OCI-LY3 (cell line): Measurements from ENCODE around the gene ADAMTS16.

Experiments
- H2AFZ ChIP-seq: fragments of 200-600, 300-600 bp; shearing (Covaris generic); 2 replicates; pipeline ENCODE4 v1.6.0; 2014; ENCODE audit warnings: antibody characterized with exemption, low read depth, low read length
- H3K27ac ChIP-seq: fragments of 200-600, 300-600 bp; sonication (generic); 2 replicates; pipeline ENCODE4 v1.5.1; 2014; ENCODE audit warnings: mild to moderate bottlenecking, low read length, moderate library complexity, mixed read lengths
- H3K27me3 ChIP-seq: fragments of 200-600, 300-600 bp; sonication (generic); 2 replicates; pipeline ENCODE4 v1.6.1; 2014; ENCODE audit warnings: low read depth, low read length, mixed read lengths
- H3K36me3 ChIP-seq: fragments of 200-600, 300-600 bp; sonication (generic); replicated peaks from 2 replicates; pipeline ENCODE3; 2014; ENCODE audit warnings: low read depth, low read length, mixed read lengths
- H3K4me1 ChIP-seq: fragments of 300-600, 200-600 bp; sonication (generic); 2 replicates; pipeline ENCODE4 v1.6.1; 2014; ENCODE audit warnings: low read length, mixed read lengths
- H3K4me2 ChIP-seq: fragments of 200-600, 300-600 bp; sonication (generic); 2 replicates; pipeline ENCODE4 v1.6.1; 2014; ENCODE audit warnings: low read length, mixed read lengths
- H3K4me3 ChIP-seq: fragments of 300-600, 200-600 bp; sonication (generic); 2 replicates; pipeline ENCODE4 v1.5.1; 2014; ENCODE audit warnings: antibody characterized with exemption, mild to moderate bottlenecking, low read length, moderate library complexity
- H3K79me2 ChIP-seq: fragments of 300-600, 200-600 bp; shearing (Covaris generic); 2 replicates; pipeline ENCODE4 v1.6.1; 2014; ENCODE audit warnings: mild to moderate bottlenecking, low read length, mixed read lengths
- H3K9ac ChIP-seq: fragments of 300-600, 200-600 bp; shearing (Covaris generic); 2 replicates; pipeline ENCODE4 v1.6.0; 2014; ENCODE audit warnings: mild to moderate bottlenecking, low read length, moderate library complexity
- H3K9me3 ChIP-seq: fragments of 200-600, 300-600 bp; shearing (Covaris generic); 2 replicates; pipeline ENCODE4 v1.6.1; 2014; ENCODE audit warnings: low read length, mixed read lengths; ENCODE audit not compliant: insufficient read depth
- H4K20me1 ChIP-seq: fragments of 200-600, 300-600 bp; sonication (generic); 2 replicates; pipeline ENCODE4 v1.6.1; 2016; ENCODE audit warnings: low read length, mixed read lengths; ENCODE audit not compliant: insufficient read depth
- EZH2phosphoT487 ChIP-seq: fragments of 200-600 bp; shearing (Covaris generic); IDR thresholded peaks from 2 replicates; pipeline ENCODE4 v1.6.1; 2018; ENCODE audit warnings: antibody characterized with exemption, mixed run types, low read depth
- TF ChIP-seq, protein P1 (sequence below): fragments of 200-600, 300-600 bp; sonication (generic); IDR thresholded peaks from 2 replicates; pipeline ENCODE4 v1.5.1; 2014; ENCODE audit warnings: antibody characterized with exemption, low read length, low read depth

Gene ADAMTS16

DNA sequence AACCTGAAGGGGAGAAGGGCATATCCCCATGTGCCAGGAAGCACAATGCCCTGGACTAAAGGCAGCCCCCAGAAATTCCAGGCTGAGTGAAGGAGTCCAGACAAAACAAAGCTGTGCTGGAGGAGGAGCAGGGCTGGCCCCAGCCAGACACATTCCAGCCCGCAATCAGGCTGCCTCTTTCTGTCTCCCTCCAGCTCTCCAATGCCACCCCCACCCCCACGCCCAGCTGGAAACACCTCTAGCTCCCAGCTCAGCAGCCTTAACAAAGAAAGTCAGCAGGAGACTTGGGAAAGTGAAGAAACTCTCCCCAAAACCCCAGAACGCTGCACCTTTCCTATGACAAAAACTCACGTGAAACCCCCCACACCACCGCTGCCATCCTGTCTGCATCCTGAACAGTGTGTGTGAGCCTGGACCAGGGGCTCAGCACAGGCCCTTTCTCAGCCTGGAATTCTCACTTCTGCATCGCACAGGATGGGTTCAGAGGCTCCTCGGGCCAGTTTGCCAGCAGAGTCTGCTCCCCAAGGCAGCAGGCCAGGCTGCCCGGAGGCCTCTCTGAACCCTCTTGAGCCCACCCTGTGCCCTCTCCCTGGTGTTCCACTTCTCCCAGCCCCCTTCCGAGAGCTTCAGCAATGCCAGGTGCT lies 186.1 kb downstream of the ADAMTS16 start:
- Histone ChIP-seq H3K79me2 (no peaks in the 10 kb centered on the region), H3K4me1 (no peaks in the 10 kb centered on the region), H3K36me3 (no peaks in the 10 kb centered on the region), H3K27ac (no peak overlapping the region), H4K20me1 (no peaks in the 10 kb centered on the region), H2AFZ (no peak overlapping the region), H3K9me3 (no peaks in the 10 kb centered on the region), H3K9ac (no peak overlapping the region), H3K4me3 (no peak overlapping the region), H3K27me3 (no peaks in the 10 kb centered on the region), H3K4me2 (no peak overlapping the region)
- no peak for TF ChIP-seq EZH2phosphoT487
- TF ChIP-seq, protein P1, sequence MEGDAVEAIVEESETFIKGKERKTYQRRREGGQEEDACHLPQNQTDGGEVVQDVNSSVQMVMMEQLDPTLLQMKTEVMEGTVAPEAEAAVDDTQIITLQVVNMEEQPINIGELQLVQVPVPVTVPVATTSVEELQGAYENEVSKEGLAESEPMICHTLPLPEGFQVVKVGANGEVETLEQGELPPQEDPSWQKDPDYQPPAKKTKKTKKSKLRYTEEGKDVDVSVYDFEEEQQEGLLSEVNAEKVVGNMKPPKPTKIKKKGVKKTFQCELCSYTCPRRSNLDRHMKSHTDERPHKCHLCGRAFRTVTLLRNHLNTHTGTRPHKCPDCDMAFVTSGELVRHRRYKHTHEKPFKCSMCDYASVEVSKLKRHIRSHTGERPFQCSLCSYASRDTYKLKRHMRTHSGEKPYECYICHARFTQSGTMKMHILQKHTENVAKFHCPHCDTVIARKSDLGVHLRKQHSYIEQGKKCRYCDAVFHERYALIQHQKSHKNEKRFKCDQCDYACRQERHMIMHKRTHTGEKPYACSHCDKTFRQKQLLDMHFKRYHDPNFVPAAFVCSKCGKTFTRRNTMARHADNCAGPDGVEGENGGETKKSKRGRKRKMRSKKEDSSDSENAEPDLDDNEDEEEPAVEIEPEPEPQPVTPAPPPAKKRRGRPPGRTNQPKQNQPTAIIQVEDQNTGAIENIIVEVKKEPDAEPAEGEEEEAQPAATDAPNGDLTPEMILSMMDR: no peak

DNA sequence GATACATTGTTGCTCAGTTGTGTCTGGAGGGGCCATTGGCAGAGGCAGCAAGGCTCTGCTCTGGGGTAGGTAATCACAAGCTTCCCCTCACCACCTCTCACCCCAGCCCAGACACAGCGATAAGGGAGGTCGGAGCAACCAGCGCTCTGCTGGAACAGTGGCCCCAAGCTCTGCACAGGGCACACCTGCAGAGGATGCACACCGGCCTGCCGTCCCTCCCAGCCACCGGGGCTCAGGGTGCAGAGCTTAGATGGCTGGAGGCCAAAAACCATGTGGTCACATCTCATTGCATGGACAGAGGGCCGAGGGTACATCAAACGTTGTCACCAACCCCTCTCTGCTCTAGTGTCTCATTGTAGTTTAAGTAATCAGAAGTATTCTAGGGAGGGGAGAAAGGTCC lies 187.0 kb downstream of the ADAMTS16 start:
- TF ChIP-seq, protein P1: no peak
- TF ChIP-seq EZH2phosphoT487: no peak
- Histone ChIP-seq H3K27ac (no peak overlapping the region), H3K9ac (no peak overlapping the region), H4K20me1 (no peaks in the 10 kb centered on the region), H3K4me3 (no peak overlapping the region), H3K9me3 (no peaks in the 10 kb centered on the region), H3K36me3 (no peaks in the 10 kb centered on the region), H3K4me1 (no peaks in the 10 kb centered on the region), H2AFZ (no peak overlapping the region), H3K27me3 (no peaks in the 10 kb centered on the region), H3K79me2 (no peaks in the 10 kb centered on the region), H3K4me2 (no peak overlapping the region)

DNA sequence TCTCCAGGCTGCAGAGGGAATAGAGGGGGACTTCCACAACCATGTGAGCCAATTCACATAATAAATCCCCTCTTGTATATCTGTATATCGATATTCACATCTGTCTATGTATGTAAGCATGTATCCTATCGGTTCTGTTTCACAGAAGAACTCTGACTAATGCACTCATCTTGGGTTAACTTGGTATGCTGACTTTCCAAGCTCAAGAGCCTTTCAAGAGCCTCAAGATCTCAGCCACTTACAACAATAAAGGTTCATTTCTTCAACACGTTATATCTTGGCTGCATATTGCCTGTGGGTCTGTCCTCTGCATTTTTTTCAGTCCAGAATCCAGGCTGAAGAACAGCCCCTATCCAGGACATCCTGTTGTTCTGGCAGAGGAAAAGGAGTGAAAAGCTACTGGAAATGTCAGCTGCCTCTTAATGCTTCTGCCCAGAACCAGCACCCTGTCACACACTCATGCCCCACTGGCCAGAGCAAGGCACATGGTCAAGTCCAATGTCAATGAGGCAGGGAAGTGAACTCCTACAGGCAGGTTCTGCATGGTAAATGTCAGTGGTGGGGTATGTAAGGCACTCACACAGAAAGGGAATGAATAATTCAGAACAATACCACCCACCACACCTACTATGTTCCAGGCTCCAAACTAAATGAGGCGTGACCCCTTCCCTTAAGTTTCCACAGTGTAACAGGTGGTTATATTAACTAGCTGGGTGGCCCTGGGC lies 190.8 kb downstream of the ADAMTS16 start:
- no peaks in the 10 kb centered on the region for H3K79me2 ChIP-seq
- no peaks in the 10 kb centered on the region for H3K36me3 ChIP-seq
- H3K9me3 ChIP-seq: no peaks in the 10 kb centered on the region
- no peaks in the 10 kb centered on the region for H4K20me1 ChIP-seq
- no peaks in the 10 kb centered on the region for H3K27me3 ChIP-seq
- H3K4me2 ChIP-seq: no peak overlapping the region
- H3K4me1 ChIP-seq: no peaks in the 10 kb centered on the region
- H3K4me3 ChIP-seq: no peak overlapping the region
- H3K27ac ChIP-seq: no peak overlapping the region
- H2AFZ ChIP-seq: no peak overlapping the region
- TF ChIP-seq, protein P1: no peak
- TF ChIP-seq EZH2phosphoT487: no peak
- no peak overlapping the region for H3K9ac ChIP-seq

DNA sequence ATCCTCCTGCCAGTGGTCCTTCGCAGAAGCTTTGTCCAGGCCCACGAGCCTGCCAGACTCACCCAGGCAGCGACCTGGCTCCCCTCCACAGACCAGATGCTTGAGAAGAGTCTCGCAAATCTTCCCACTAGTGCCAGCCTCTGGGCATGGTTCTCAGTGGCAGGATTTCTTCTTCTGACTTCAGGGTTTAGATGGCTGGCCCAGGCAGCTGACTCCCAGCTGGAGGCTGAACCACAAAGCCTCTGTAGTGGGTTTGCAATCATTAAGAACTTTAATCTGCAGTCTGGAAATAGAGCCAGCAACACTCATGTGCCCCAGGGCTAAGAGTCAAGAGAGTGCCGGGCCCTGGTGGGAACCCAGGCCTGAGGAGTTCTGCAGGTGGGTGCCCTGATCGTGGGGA lies 191.7 kb downstream of the ADAMTS16 start:
- Histone ChIP-seq H2AFZ (no peak overlapping the region), H3K4me3 (no peak overlapping the region), H3K36me3 (no peaks in the 10 kb centered on the region), H4K20me1 (no peaks in the 10 kb centered on the region), H3K9ac (no peak overlapping the region), H3K9me3 (no peaks in the 10 kb centered on the region), H3K27me3 (no peaks in the 10 kb centered on the region), H3K4me1 (no peaks in the 10 kb centered on the region), H3K27ac (no peak overlapping the region), H3K79me2 (no peaks in the 10 kb centered on the region), H3K4me2 (no peak overlapping the region)
- TF ChIP-seq, protein P1: no peak
- TF ChIP-seq EZH2phosphoT487: no peak
